GM12878 (cell line): ENCODE data around the gene P3H3. TPM values are rescaled to one million over a fixed set of nuclear protein-coding genes. Genes with fewer than 3 reads are reported as not detected.

Experiments used
- CBX5 ChIP-seq: sonication (generic); IDR thresholded peaks from 2 replicates; pipeline ENCODE4 v1.6.1; 2016; ENCODE audit warnings: low read depth, moderate library complexity, mild to moderate bottlenecking, inconsistent platforms
- POLR2AphosphoS5 ChIP-seq: IDR thresholded peaks from 2 replicates; pipeline ENCODE4 v1.6.1; 2011; ENCODE audit warnings: mild to moderate bottlenecking, low read length, inconsistent platforms
- RAD51 ChIP-seq: fragments of 450-650 bp; IDR thresholded peaks from 2 replicates; pipeline ENCODE4 v1.6.1; 2016; ENCODE audit warnings: moderate library complexity, mild to moderate bottlenecking, inconsistent platforms
- ZBTB40 ChIP-seq: fragments of 450-650 bp; IDR thresholded peaks from 2 replicates; pipeline ENCODE4 v1.6.1; 2016; ENCODE audit warnings: mild to moderate bottlenecking, moderate library complexity, borderline replicate concordance
- polyA plus RNA-seq, 11 experiments: library from polyadenylated mRNA; depleted of rRNA in 4 of 11; unstranded in 6 of 11; stranded (reverse) in 5 of 11; fragments of >200 nt; fragmentation: Nextera tagmentation in 4 of 11; fragmentation: Illumina TruSeq in 1 of 11; extraction: Ambion mirVana in 4 of 11; extraction: Trizol in 1 of 11; gene quantifications; 1 replicate in 1 of 11; 2 replicates in 10 of 11; pipeline versions ENCODE4 v1.2.1 to v1.2.3, GENCODE V29; 2011 to 2016; ENCODE audit warnings: inconsistent platforms in 2 of 11, missing spikeins in 2 of 11, low read depth in 1 of 11
- total RNA-seq, 4 experiments: library from RNA; depleted of rRNA in 3 of 4; stranded (reverse); fragments of >200 nt in 3 of 4; fragmentation: Illumina TruSeq in 1 of 4; extraction: Trizol in 1 of 4; gene quantifications; 2 replicates each; pipeline versions ENCODE4 v1.2.1 to v1.2.3, GENCODE V29; 2013 to 2021
- TF ChIP-seq, protein P1 (sequence below): fragments of 150-350 bp; IDR thresholded peaks from 2 replicates; pipeline ENCODE4 v1.6.1; 2016; ENCODE audit warnings: low read depth, low read length

P3H3 gene
- total and polyA plus RNA-seq, 10 of the 15 experiments (the other 5 are each of a cell fraction or from before 2014, with no cell fraction given): 0.03 to 0.21 (median 0.05) TPM; not detected in 7

DNA sequence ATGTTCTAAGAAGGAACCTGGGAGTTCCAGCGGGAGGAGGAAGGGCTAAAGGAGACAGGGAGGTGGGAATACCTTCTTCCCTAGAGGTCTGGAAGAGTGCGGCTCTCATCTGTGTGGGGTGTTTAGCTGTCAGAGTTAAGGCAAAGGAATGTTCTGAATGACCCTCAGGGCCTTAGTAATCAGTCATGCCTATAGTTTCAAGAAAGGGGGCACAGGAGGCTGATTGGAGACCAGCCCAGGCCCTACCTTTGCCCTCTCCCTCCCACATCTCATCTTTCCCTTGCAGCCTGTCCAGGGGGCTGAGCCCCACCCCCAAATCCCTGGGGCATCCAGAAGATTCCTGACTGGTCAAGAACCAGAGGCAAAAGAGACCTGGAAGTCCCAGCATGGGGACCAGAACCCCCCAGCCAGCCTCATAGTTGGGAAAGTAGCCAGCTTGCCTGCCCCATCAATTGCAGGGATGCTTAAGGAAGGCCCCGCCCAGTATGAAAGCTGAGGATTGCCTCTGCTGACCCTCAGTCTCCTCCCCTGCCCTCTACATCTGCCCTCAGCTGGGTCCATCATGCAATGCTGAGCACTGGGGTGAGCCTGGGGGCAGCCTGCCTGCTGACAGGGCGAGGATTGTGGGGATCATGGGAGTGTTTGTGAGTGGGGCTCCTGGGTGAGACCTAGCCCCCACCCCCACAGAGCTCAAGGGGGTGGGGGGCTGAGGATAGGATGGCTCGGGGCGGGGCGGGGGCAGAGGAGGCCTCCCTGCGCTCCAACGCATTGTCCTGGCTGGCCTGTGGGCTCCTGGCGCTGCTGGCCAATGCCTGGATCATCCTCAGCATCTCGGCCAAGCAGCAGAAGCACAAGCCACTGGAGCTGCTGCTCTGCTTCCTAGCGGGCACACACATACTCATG is 4.8 kb upstream of the P3H3 start (continued):
- TF ChIP-seq RAD51 (no peak), ZBTB40 (no peak), CBX5 (no peak), POLR2AphosphoS5 (no peak)
- TF ChIP-seq, protein P1, sequence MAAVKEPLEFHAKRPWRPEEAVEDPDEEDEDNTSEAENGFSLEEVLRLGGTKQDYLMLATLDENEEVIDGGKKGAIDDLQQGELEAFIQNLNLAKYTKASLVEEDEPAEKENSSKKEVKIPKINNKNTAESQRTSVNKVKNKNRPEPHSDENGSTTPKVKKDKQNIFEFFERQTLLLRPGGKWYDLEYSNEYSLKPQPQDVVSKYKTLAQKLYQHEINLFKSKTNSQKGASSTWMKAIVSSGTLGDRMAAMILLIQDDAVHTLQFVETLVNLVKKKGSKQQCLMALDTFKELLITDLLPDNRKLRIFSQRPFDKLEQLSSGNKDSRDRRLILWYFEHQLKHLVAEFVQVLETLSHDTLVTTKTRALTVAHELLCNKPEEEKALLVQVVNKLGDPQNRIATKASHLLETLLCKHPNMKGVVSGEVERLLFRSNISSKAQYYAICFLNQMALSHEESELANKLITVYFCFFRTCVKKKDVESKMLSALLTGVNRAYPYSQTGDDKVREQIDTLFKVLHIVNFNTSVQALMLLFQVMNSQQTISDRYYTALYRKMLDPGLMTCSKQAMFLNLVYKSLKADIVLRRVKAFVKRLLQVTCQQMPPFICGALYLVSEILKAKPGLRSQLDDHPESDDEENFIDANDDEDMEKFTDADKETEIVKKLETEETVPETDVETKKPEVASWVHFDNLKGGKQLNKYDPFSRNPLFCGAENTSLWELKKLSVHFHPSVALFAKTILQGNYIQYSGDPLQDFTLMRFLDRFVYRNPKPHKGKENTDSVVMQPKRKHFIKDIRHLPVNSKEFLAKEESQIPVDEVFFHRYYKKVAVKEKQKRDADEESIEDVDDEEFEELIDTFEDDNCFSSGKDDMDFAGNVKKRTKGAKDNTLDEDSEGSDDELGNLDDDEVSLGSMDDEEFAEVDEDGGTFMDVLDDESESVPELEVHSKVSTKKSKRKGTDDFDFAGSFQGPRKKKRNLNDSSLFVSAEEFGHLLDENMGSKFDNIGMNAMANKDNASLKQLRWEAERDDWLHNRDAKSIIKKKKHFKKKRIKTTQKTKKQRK: no peak
